CD4-positive, alpha-beta memory T cell (primary cell): ENCODE data around the gene CLDN9. TPM values are rescaled to one million over a fixed set of nuclear protein-coding genes. Genes with fewer than 3 reads are reported as not detected.

ENCODE experiments used
- CTCF ChIA-PET: fragments of 350-600 bp; sonication (Branson Sonifier 250); formaldehyde crosslinking; loops from one replicate; lab custom pipeline; 2021; ENCODE audit warnings: inconsistent platforms; ENCODE audit not compliant: partially characterized antibody; lab: Charles Lee
- POLR2A ChIA-PET: fragments of 350-600 bp; sonication (Branson Sonifier 250); formaldehyde crosslinking; loops from one replicate; lab custom pipeline; 2021; ENCODE audit not compliant: partially characterized antibody; lab: Charles Lee
- DNase-seq, 5 donors: peaks; one replicate each; pipeline versions ENCODE4 v3.0.0 to v3.0.0-alpha.2; 2020 to 2022; ENCODE audit warnings: mixed read lengths in 1 of 5
- H3K27ac ChIP-seq: one replicate; pipeline ENCODE4 v1.7.0; 2013; ENCODE audit warnings: low read depth, low read length
- H3K27me3 ChIP-seq: 2 replicates; pipeline ENCODE4 v1.7.0; 2013; ENCODE audit warnings: mild to moderate bottlenecking, low read length, moderate library complexity; ENCODE audit not compliant: insufficient read depth
- H3K36me3 ChIP-seq: 2 replicates; pipeline ENCODE4 v1.7.0; 2013; ENCODE audit warnings: mild to moderate bottlenecking, low read length, moderate library complexity; ENCODE audit not compliant: insufficient read depth
- H3K4me1 ChIP-seq: 2 replicates; pipeline ENCODE4 v1.7.0; 2013; ENCODE audit warnings: mild to moderate bottlenecking, low read length, moderate library complexity; ENCODE audit not compliant: insufficient read depth
- H3K4me3 ChIP-seq, 2 donors: one replicate each; pipeline ENCODE4 v1.7.0; 2013; ENCODE audit warnings: low read length in 2 of 2, mild to moderate bottlenecking in 1 of 2
- H3K9me3 ChIP-seq, 2 donors: one replicate each; pipeline ENCODE4 v1.7.0; 2013; ENCODE audit warnings: low read length in 2 of 2, control low read depth in 1 of 2; ENCODE audit not compliant: control insufficient read depth in 1 of 2
- H3K27ac Mint-ChIP-seq, 7 donors: one replicate each; pipeline ENCODE4 v1.8.0; 2020 to 2021; ENCODE audit warnings: mixed read lengths in 7 of 7, mild to moderate bottlenecking in 6 of 7, inconsistent platforms in 3 of 7, moderate library complexity in 3 of 7
- H3K27me3 Mint-ChIP-seq, 2 donors: one replicate each; pipeline ENCODE4 v1.8.0; 2020 to 2021; ENCODE audit warnings: mixed read lengths in 2 of 2
- H3K36me3 Mint-ChIP-seq, 2 donors: one replicate each; pipeline ENCODE4 v1.8.0; 2020 to 2021; ENCODE audit warnings: mixed read lengths in 2 of 2, inconsistent platforms in 1 of 2, mild to moderate bottlenecking in 1 of 2
- H3K4me1 Mint-ChIP-seq, 4 donors: one replicate each; pipeline ENCODE4 v1.8.0; 2020 to 2021; ENCODE audit warnings: mixed read lengths in 4 of 4, mild to moderate bottlenecking in 1 of 4
- H3K4me3 Mint-ChIP-seq, 8 donors: one replicate each; pipeline ENCODE4 v1.8.0; 2020 to 2021; ENCODE audit warnings: mixed read lengths in 8 of 8, mild to moderate bottlenecking in 7 of 8, moderate library complexity in 6 of 8, inconsistent platforms in 3 of 8
- H3K9me3 Mint-ChIP-seq, 8 donors: one replicate each; pipeline ENCODE4 v1.8.0; 2020 to 2021; ENCODE audit warnings: mixed read lengths in 8 of 8, mild to moderate bottlenecking in 5 of 8, inconsistent platforms in 3 of 8, moderate library complexity in 1 of 8
- intact Hi-C: fragments of 100-400 bp; cut with micrococcal nuclease; formaldehyde crosslinking; loops from one replicate; pipeline ENCODE4 v1.15.1; 2023
- polyA plus RNA-seq, 2 donors: library from polyadenylated mRNA; unstranded; fragments of 300-500 nt; fragmentation: Illumina TruSeq; gene quantifications; one replicate each; pipeline ENCODE4 v1.2.3, GENCODE V29; 2021
- total RNA-seq, 2 experiments: library from RNA; stranded (reverse); gene quantifications; one replicate each; pipeline ENCODE4 v1.2.3, GENCODE V29; 2021

CLDN9 gene
- total and polyA plus RNA-seq, 4 experiments from 2014 or later = not detected

DNA sequence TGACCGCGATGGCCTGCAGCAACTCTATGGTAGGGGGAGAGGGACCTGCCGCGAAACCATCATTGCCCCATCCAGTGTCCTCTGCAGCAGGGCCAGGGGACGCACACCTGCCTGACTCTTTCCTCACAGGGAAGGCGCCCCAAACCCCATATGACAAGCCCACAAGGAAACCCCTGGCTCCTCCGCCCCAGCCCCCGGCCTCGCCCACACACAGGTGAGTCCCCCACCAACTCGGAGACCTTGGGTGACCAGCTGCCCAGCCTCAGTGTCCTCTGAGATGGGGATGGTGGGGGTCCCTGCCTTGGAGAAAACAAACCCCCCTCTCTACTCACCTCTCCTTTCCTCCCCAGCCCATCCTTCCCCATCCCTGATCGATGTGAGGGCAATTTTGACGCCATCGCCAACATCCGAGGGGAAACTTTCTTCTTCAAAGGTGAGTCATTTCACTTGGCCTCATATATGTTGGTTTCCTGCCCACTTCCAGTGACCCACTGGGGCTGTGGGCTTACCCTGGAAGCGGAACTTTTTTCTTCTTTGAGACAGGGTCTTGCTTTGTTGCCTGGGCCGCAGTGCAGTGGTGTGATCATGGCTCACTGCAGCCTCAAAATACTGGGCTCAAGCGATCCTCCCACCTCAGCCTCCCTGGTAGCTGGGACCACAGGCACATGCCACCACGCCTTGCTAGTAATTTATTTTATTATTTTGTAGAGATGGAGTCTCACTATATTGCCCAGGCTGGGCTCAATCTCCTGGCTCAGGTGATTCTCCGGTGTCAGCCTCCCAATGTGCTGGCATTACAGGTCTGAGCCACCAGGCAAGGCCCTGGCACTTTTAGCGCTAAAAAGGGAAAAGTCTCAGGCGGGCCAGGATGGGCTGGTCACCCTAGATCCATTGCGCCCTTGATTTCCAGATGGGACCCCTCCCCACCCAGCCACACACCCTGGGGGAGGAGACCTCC is 44.7 kb downstream of the CLDN9 start:
- intact Hi-C loops = loop anchor here (1.0 to 2.0 kb wide), 2 partner anchors 17 to 26 kb away; no protein-coding TSS in a partner anchor
- CTCF ChIA-PET = interaction anchor here (1.0 to 13.3 kb wide), 13 partner anchors 10 to 115 kb away, joined by 3 to 362 read pairs (median 13); partner anchors contain the start of genes HCFC1R1, THOC6, ZNF213 and ZSCAN10
- peaks cover 29 to 67% (median 51%) of the 10 kb centered on the region in 4 donors for H3K4me1 Mint-ChIP-seq
- peak overlapping the region; percentile 53 to 68 (median 63) for H3K4me3 Mint-ChIP-seq
- H3K27ac Mint-ChIP-seq = peak overlapping the region; percentile 2 to 84 (median 78)
- no peaks in the 10 kb centered on the region for H3K9me3 ChIP-seq
- peaks cover 4 to 22% of the 10 kb centered on the region in 2 donors for H3K36me3 Mint-ChIP-seq
- POLR2A ChIA-PET = interaction anchor here (0.6 to 6.7 kb wide), 22 partner anchors 9 to 109 kb away, joined by 3 to 129 read pairs (median 12); partner anchors contain the start of genes MMP25, ZNF213 and ZSCAN10
- H3K4me1 ChIP-seq = peaks cover 63% of the 10 kb centered on the region
- H3K9me3 Mint-ChIP-seq = no peaks in the 10 kb centered on the region
- H3K27me3 Mint-ChIP-seq = no peaks in the 10 kb centered on the region
- H3K36me3 ChIP-seq = no peaks in the 10 kb centered on the region
- H3K4me3 ChIP-seq = peak overlapping the region in 1 of 2 donors; percentile 89
- H3K27me3 ChIP-seq = no peaks in the 10 kb centered on the region
- peak overlapping the region; percentile 89 for H3K27ac ChIP-seq
- DNase-seq = peak in 1 of 5 donors; percentile 44

GRCh38 chr16:3058139-3059030 is 45.7 kb downstream of the CLDN9 start:
- peak overlapping the region; percentile 89 for H3K27ac ChIP-seq
- H3K27me3 Mint-ChIP-seq = no peaks in the 10 kb centered on the region
- H3K4me3 Mint-ChIP-seq = peak overlapping the region; percentile 90 to 95 (median 94)
- DNase-seq = peak; percentile 43 to 69 (median 48)
- peak overlapping the region; percentile 82 to 93 (median 90) for H3K27ac Mint-ChIP-seq
- intact Hi-C loops = loop anchor here (1.0 to 2.0 kb wide), 8 partner anchors 16 to 108 kb away; no protein-coding TSS in a partner anchor
- peaks cover 71% of the 10 kb centered on the region for H3K4me1 ChIP-seq
- peak overlapping the region in 1 of 2 donors; percentile 89 for H3K4me3 ChIP-seq
- ChIA-PET POLR2A (interaction anchor here (0.6 to 6.7 kb wide), 29 partner anchors 9 to 399 kb away, joined by 3 to 129 read pairs (median 7); partner anchors contain the start of genes MMP25, ZNF174, ZNF213 and ZSCAN10), CTCF (interaction anchor here (0.6 to 13.3 kb wide), 24 partner anchors 9 to 204 kb away, joined by 3 to 362 read pairs (median 6); partner anchors contain the start of genes HCFC1R1, THOC6, ZNF213 and ZSCAN10)
- H3K9me3 Mint-ChIP-seq = no peaks in the 10 kb centered on the region
- H3K27me3 ChIP-seq = no peaks in the 10 kb centered on the region
- H3K4me1 Mint-ChIP-seq = peaks cover 34 to 74% (median 57%) of the 10 kb centered on the region in 4 donors
- H3K36me3 ChIP-seq = no peaks in the 10 kb centered on the region
- H3K9me3 ChIP-seq = no peaks in the 10 kb centered on the region
- H3K36me3 Mint-ChIP-seq = peaks cover 4 to 22% of the 10 kb centered on the region in 2 donors

DNA sequence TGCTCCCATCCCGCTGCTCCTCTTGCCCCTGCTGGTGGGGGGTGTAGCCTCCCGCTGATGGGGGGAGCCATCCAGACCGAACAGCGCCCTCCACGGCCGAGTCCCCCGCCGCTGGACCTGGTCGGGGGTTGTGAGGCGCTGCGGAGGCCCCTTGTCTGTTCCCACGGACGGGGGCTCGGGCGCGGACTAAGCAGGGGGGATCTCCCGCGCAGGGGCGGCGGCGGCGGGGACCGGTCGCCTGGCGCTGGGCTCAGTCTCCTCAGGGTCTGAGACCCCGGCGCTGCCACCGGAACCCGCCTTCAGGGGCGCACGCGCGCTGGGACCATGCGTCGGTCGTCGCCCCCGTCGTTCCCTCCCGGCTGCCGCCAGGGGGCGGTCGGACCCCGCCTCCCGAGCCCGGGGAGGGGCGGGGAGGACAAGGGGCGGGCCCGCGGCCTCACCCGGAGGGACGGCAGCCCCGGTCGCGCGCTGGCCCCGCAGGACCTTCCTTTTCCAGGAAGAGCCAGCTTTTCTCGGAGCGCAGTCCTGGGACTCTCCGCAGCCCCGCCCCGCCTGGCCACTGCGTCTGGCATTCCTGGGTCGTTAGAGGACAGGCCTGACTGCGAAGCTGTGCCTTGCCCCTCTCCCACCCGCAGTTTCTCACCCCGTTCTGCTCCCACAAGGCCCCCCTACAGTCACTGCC is 46.5 kb downstream of the CLDN9 start:
- intact Hi-C loops = loop anchor here (1.0 to 2.0 kb wide), 7 partner anchors 16 to 107 kb away; no protein-coding TSS in a partner anchor
- H3K4me1 ChIP-seq = peaks cover 79% of the 10 kb centered on the region

DNA sequence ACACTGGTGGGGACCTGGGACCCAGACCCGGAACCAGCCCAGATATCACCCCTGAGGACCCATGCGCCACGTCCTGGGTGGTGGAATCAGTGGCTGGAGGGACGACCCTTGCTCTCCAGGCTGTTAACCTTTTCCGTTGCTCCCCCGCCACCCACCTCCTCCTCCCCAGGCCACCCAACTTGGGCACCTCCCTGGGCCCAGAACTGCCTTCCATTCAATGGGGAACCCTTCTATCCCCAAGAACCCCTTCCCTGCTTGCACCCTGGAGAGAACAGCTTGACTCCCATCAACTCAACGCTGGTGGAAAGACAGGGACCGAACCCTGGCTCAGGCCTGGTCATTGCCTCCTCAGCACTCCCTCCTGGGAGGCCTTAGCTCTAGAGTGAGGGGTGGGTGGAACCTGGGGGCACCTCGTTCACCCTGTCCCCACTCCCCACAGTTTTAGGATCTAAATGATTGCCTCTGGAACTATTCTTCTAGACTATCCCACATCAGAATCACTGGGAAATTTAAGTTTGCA is 47.1 kb downstream of the CLDN9 start:
- peaks cover 81% of the 10 kb centered on the region for H3K4me1 ChIP-seq
- Mint-ChIP-seq H3K4me1 (peaks cover 35 to 75% (median 58%) of the 10 kb centered on the region in 4 donors), H3K36me3 (peaks cover 4 to 17% of the 10 kb centered on the region in 2 donors), H3K9me3 (no peaks in the 10 kb centered on the region), H3K4me3 (peak overlapping the region; percentile 77 to 95 (median 90)), H3K27ac (peak overlapping the region; percentile 83 to 95 (median 90)), H3K27me3 (no peaks in the 10 kb centered on the region)
- H3K4me3 ChIP-seq = peak overlapping the region; percentile 23 to 89
- ChIA-PET POLR2A (interaction anchor here (0.7 to 6.7 kb wide), 22 partner anchors 8 to 449 kb away, joined by 3 to 129 read pairs (median 12); partner anchors contain the start of genes TNFRSF12A, ZNF174, ZNF213 and ZSCAN10), CTCF (interaction anchor here (0.9 to 13.3 kb wide), 19 partner anchors 8 to 113 kb away, joined by 3 to 362 read pairs (median 10); partner anchors contain the start of genes ZNF213 and ZSCAN10)
- DNase-seq = no peak
- intact Hi-C loops = loop anchor here (1.0 to 2.0 kb wide), 7 partner anchors 15 to 107 kb away; no protein-coding TSS in a partner anchor
- H3K27me3 ChIP-seq = no peaks in the 10 kb centered on the region
- H3K36me3 ChIP-seq = no peaks in the 10 kb centered on the region
- no peaks in the 10 kb centered on the region for H3K9me3 ChIP-seq
- H3K27ac ChIP-seq = peak overlapping the region; percentile 89

More for the DNA sequence above, 46.5 kb downstream of the CLDN9 start:
- peak overlapping the region; percentile 89 for H3K27ac ChIP-seq
- Mint-ChIP-seq H3K36me3 (peaks cover 4 to 18% of the 10 kb centered on the region in 2 donors), H3K4me3 (peak overlapping the region; percentile 90 to 95 (median 94)), H3K27ac (peak overlapping the region; percentile 89 to 95 (median 92)), H3K4me1 (peaks cover 36 to 74% (median 58%) of the 10 kb centered on the region in 4 donors), H3K9me3 (no peaks in the 10 kb centered on the region), H3K27me3 (no peaks in the 10 kb centered on the region)
- peak overlapping the region; percentile 23 to 89 for H3K4me3 ChIP-seq
- POLR2A ChIA-PET = interaction anchor here (0.7 to 6.7 kb wide), 29 partner anchors 8 to 450 kb away, joined by 3 to 129 read pairs (median 7); partner anchors contain the start of genes MMP25, ZNF174, ZNF213 and ZSCAN10
- DNase-seq = peak; percentile 76 to 90 (median 85)
- H3K36me3 ChIP-seq = no peaks in the 10 kb centered on the region
- H3K27me3 ChIP-seq = no peaks in the 10 kb centered on the region
- CTCF ChIA-PET = interaction anchor here (0.7 to 13.3 kb wide), 30 partner anchors 9 to 204 kb away, joined by 3 to 362 read pairs (median 4); partner anchors contain the start of genes HCFC1R1, THOC6, ZNF213 and ZSCAN10
- H3K9me3 ChIP-seq = no peaks in the 10 kb centered on the region

DNA sequence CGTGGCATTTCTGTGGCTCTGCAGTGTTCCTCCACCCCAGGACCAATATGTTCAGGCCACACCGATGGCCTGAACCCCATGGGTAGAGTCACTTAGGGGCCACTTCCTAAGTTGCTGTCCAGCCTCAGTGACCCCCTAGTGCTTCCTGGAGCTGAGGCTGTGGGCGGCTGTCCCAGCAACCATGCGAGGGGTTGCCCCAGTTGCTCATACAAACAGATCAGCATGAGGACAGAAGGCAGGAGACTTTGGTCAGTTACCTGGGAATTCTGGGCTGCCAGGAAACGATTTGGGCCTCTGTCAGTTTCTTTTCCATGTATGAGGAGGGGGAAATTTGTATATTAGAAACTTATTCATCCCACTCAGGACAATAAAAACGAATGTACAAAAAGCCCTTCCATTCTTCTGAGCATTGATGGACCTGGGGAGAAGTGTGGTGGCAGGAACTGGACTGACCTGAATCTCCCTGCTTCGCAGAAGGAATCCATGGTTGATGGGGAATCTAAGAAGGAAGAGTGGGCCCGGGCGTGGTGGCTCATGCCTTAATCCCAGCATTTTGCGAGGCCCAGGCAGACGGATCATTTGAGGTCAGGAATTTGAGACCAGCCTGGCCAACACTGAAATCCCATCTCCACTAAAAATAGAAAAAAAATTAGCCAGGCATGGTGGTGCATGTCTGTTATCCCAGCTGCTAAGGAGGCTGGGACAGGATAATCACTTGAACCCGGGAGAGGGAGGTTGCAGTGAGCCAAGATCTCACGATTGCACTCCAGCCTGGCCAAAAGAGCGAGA is 47.8 kb downstream of the CLDN9 start:
- H3K4me3 ChIP-seq = no peak overlapping the region

More for the DNA sequence above, 47.8 kb downstream of the CLDN9 start:
- Histone ChIP-seq H3K36me3 (no peaks in the 10 kb centered on the region), H3K27ac (peak overlapping the region; percentile 89), H3K27me3 (no peaks in the 10 kb centered on the region), H3K4me1 (peaks cover 79% of the 10 kb centered on the region), H3K9me3 (no peaks in the 10 kb centered on the region)
- Mint-ChIP-seq H3K27me3 (no peaks in the 10 kb centered on the region), H3K9me3 (no peaks in the 10 kb centered on the region), H3K4me1 (peaks cover 29 to 75% (median 55%) of the 10 kb centered on the region in 4 donors), H3K4me3 (peak overlapping the region; percentile 77 to 95 (median 90)), H3K27ac (peak overlapping the region; percentile 83 to 95 (median 90)), H3K36me3 (peaks cover 1 to 18% of the 10 kb centered on the region in 2 donors)
- ChIA-PET POLR2A (interaction anchor here (0.9 to 6.7 kb wide), 12 partner anchors 10 to 99 kb away, joined by 3 to 129 read pairs (median 22); partner anchors contain the start of genes TNFRSF12A and ZNF213), CTCF (interaction anchor here (0.9 to 13.3 kb wide), 14 partner anchors 7 to 112 kb away, joined by 3 to 362 read pairs (median 13); partner anchors contain the start of genes ZNF213 and ZSCAN10)
- DNase-seq = no peak
- intact Hi-C loops = no loop called here
